ENCODE data around the gene ANO4.

Gene ANO4

GRCh38 chr12:100794441-100795173 lies at the start of gene ANO4:
TSS of gene ANO4 (plus strand) at chr12:100794776. CDS start at chr12:100901786, 107,010 bp downstream.
- no peak for DNase-seq

- no peak for DNase-seq
Observed at GRCh38 chr12:100745378-100746071, 49.1 kb upstream of the ANO4 start.

GRCh38 chr12:100752841-100753240 lies 41.7 kb upstream of the ANO4 start:
- no peak for DNase-seq

- DNase-seq: no peak
Observed at GRCh38 chr12:100753837-100754236, 40.7 kb upstream of the ANO4 start.

- no peak for DNase-seq
Observed at GRCh38 chr12:100755186-100755585, 39.4 kb upstream of the ANO4 start.

GRCh38 chr12:100758083-100758482 lies 36.5 kb upstream of the ANO4 start:
- DNase-seq: no peak

GRCh38 chr12:100767371-100767770 lies 27.2 kb upstream of the ANO4 start:
- no peak for DNase-seq

GRCh38 chr12:100767950-100768349 lies 26.6 kb upstream of the ANO4 start:
- no peak for DNase-seq

- no peak for DNase-seq
Observed at GRCh38 chr12:100778967-100779590, 15.5 kb upstream of the ANO4 start.

- DNase-seq: no peak
Observed at GRCh38 chr12:100789146-100789545, 5.4 kb upstream of the ANO4 start.

- no peak for DNase-seq
Observed at GRCh38 chr12:100789975-100790374, 4.6 kb upstream of the ANO4 start.

- no peak for DNase-seq
Observed at GRCh38 chr12:100790552-100790951, 4.0 kb upstream of the ANO4 start.

- DNase-seq: no peak
Observed at GRCh38 chr12:100793182-100793581, 1.4 kb upstream of the ANO4 start.

GRCh38 chr12:100795174-100795799 lies 711 bp downstream of the ANO4 start:
- DNase-seq: no peak

- no peak for DNase-seq
Observed at GRCh38 chr12:100795800-100796179, 1.2 kb downstream of the ANO4 start.

GRCh38 chr12:100796621-100797020 lies 2.0 kb downstream of the ANO4 start:
- no peak for DNase-seq

- no peak for DNase-seq
Observed at GRCh38 chr12:100797246-100797645, 2.7 kb downstream of the ANO4 start.

- no peak for DNase-seq
Observed at GRCh38 chr12:100797786-100798185, 3.2 kb downstream of the ANO4 start.

- DNase-seq: no peak
Observed at GRCh38 chr12:100798286-100799160, 3.9 kb downstream of the ANO4 start.

GRCh38 chr12:100799770-100800169 lies 5.2 kb downstream of the ANO4 start:
- DNase-seq: no peak

GRCh38 chr12:100800723-100801122 lies 6.1 kb downstream of the ANO4 start:
- no peak for DNase-seq

- no peak for DNase-seq
Observed at GRCh38 chr12:100801320-100801719, 6.7 kb downstream of the ANO4 start.

GRCh38 chr12:100808777-100809176 lies 14.2 kb downstream of the ANO4 start:
- no peak for DNase-seq
